Measurements from ENCODE around the gene PTPRN2. TPM values are rescaled to one million over a fixed set of nuclear protein-coding genes. Genes with fewer than 3 reads are reported as not detected.
"Not testable (repeated sequence)": the region's sequence is repeated elsewhere in the genome, so short reads cannot be mapped to it uniquely, and the experiment has no call there.

The PTPRN2 gene
- total RNA-seq, 1 donor from 2014 or later, result 0.33 TPM

GRCh38 chr7:158315881-158316280 is 271.7 kb downstream of the PTPRN2 start:
- ATAC-seq, result no peak
- DNase-seq (ENCODE audit: low spot score), result no peak

GRCh38 chr7:158315326-158315725 is 272.3 kb downstream of the PTPRN2 start:
- ATAC-seq (no peak), DNase-seq (ENCODE audit: low spot score) (no peak)

GRCh38 chr7:158314394-158314793 is 273.2 kb downstream of the PTPRN2 start:
- ATAC-seq (no peak), DNase-seq (ENCODE audit: low spot score) (no peak)

GRCh38 chr7:158313931-158314330 is 273.7 kb downstream of the PTPRN2 start:
- ATAC-seq, result no peak
- no peak for DNase-seq (ENCODE audit: low spot score)

GRCh38 chr7:158312789-158313188 is 274.8 kb downstream of the PTPRN2 start:
- ATAC-seq, result no peak
- DNase-seq (ENCODE audit: low spot score), result no peak

GRCh38 chr7:158311791-158312190 is 275.8 kb downstream of the PTPRN2 start:
- ATAC-seq (no peak), DNase-seq (ENCODE audit: low spot score) (no peak)

- ATAC-seq, result no peak
- DNase-seq (ENCODE audit: low spot score), result no peak
Measured at GRCh38 chr7:158310924-158311666, 276.5 kb downstream of the PTPRN2 start.

- no peak for ATAC-seq
- DNase-seq (ENCODE audit: low spot score), result no peak
Measured at GRCh38 chr7:158309868-158310763, 277.5 kb downstream of the PTPRN2 start.

- DNase-seq (ENCODE audit: low spot score) (no peak), ATAC-seq (no peak)
Measured at GRCh38 chr7:158308001-158308400, 279.6 kb downstream of the PTPRN2 start.

- ATAC-seq; DNase-seq (ENCODE audit: low spot score): not testable (repeated sequence)
Measured at GRCh38 chr7:158304072-158304471, 283.6 kb downstream of the PTPRN2 start.

- DNase-seq (ENCODE audit: low spot score), result no peak
Measured at GRCh38 chr7:158303121-158303520, 284.5 kb downstream of the PTPRN2 start.

GRCh38 chr7:158302274-158303070 is 285.2 kb downstream of the PTPRN2 start:
- DNase-seq (ENCODE audit: low spot score) (no peak), ATAC-seq (no peak)

More at GRCh38 chr7:158303121-158303520, 284.5 kb downstream of the PTPRN2 start:
- ATAC-seq, result no peak

- ATAC-seq, result no peak
- DNase-seq (ENCODE audit: low spot score), result no peak
Measured at GRCh38 chr7:158301207-158301606, 286.4 kb downstream of the PTPRN2 start.

- DNase-seq (ENCODE audit: low spot score) (no peak), ATAC-seq (no peak)
Measured at GRCh38 chr7:158300427-158300826, 287.2 kb downstream of the PTPRN2 start.

GRCh38 chr7:158299607-158300006 is 288.0 kb downstream of the PTPRN2 start:
- DNase-seq (ENCODE audit: low spot score), result no peak
- ATAC-seq, result no peak

- ATAC-seq, result no peak
- no peak for DNase-seq (ENCODE audit: low spot score)
Measured at GRCh38 chr7:158296798-158297104, 290.9 kb downstream of the PTPRN2 start.

- ATAC-seq (no peak), DNase-seq (ENCODE audit: low spot score) (no peak)
Measured at GRCh38 chr7:158295966-158296797, 291.4 kb downstream of the PTPRN2 start.

- not testable (repeated sequence) for ATAC-seq; DNase-seq (ENCODE audit: low spot score)
Measured at GRCh38 chr7:158294468-158295215, 293.0 kb downstream of the PTPRN2 start.

GRCh38 chr7:158292948-158293347 is 294.7 kb downstream of the PTPRN2 start:
- DNase-seq (ENCODE audit: low spot score), result no peak

GRCh38 chr7:158291998-158292397 is 295.6 kb downstream of the PTPRN2 start:
- ATAC-seq, result no peak

More at GRCh38 chr7:158292948-158293347, 294.7 kb downstream of the PTPRN2 start:
- ATAC-seq, result no peak

More at GRCh38 chr7:158291998-158292397, 295.6 kb downstream of the PTPRN2 start:
- DNase-seq (ENCODE audit: low spot score), result no peak
